ENCODE results near the gene ADIG.

The ADIG gene

GRCh38 chr20:38581013-38581412 lies at the start of gene ADIG:
Gene ADIG, plus strand, starts transcription at chr20:38581197. Its CDS starts 54 bp downstream, at chr20:38581251.
- DNase-seq (ENCODE audit: low spot score): no peak

GRCh38 chr20:38534756-38535155 lies 46.2 kb upstream of the ADIG start:
- no peak for DNase-seq (ENCODE audit: low spot score)

DNA sequence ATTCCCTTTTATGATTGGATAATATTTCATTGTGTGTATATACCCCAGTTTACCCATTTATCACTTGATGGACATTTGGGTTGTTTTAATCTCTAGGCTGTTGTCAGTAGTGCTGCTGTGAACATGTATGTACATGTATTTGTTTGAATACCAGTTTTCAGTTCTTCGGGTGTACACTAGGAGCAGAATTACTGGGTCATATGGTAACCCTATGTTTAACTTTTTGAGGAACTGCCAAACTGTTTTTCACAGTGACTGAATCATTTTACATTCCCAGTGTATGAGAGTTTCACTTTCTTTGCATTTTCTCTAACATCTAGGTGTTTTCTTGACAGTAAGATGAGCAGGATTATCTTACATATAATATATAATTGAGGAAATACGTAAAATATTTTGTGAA lies 44.7 kb upstream of the ADIG start:
- no peak for DNase-seq (ENCODE audit: low spot score)

- DNase-seq (ENCODE audit: low spot score): no peak
Observed at GRCh38 chr20:38537176-38537575, 43.8 kb upstream of the ADIG start.

DNA sequence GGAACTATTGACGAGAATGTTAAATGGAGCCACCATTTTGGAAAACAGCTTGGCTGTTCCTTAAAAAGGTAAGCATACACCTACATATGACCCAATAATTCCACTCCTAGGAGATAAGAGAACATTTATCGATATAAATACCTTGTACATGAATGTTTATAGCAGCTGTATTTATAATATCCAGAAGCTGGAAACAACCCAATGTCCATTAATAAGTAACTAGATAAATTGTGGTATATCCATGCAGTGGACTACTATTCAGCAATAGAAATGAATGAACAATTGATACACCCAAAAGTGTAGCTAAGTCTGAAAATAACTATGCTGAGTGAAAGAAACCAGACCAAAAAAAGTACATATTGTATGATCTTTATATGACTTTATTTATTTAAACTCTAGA lies 42.2 kb upstream of the ADIG start:
- DNase-seq (ENCODE audit: low spot score): no peak

DNA sequence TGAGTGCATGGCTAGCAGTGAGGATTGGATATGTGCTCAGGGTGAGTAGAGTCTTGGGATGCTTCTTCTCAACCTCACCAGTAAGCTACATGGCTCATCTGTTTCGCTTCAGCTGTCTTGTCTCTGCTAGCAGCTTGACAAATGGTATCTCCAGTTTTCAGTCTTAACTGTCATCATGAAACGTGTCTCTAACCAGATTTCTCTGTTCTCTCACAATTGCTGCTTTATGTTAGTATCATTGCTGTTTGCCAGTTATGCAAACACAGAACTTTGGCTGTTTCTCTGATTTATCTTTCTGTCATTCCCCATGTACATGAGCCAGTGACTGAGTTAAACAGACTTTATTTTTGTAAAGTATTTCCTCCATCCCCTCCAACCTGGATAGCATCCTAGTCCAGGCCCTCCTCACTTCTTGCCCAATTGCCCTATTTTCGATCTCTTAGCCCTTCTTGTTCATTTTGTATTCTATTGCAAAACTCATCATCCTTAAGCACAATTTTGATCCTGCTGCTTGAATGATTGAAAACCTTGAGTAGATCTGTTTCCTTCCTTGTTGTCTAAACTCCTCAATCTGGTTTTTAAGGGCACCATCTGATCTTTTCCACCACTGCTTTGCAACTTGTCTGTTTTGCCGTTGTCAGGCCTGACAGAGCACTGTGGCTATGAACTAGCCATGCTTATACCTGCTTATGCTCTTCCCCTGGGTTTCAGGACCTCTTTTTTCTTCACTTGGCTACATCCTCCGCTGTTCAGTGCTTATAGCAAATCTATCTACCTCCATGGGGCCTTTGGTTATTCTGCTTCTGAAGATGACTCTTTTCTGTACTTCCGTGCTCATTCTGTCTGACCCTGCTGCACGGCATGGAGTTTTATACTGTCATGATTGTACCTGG lies 37.7 kb upstream of the ADIG start:
- no peak for DNase-seq (ENCODE audit: low spot score)

GRCh38 chr20:38545771-38546170 lies 35.2 kb upstream of the ADIG start:
- no peak for DNase-seq (ENCODE audit: low spot score)

DNA sequence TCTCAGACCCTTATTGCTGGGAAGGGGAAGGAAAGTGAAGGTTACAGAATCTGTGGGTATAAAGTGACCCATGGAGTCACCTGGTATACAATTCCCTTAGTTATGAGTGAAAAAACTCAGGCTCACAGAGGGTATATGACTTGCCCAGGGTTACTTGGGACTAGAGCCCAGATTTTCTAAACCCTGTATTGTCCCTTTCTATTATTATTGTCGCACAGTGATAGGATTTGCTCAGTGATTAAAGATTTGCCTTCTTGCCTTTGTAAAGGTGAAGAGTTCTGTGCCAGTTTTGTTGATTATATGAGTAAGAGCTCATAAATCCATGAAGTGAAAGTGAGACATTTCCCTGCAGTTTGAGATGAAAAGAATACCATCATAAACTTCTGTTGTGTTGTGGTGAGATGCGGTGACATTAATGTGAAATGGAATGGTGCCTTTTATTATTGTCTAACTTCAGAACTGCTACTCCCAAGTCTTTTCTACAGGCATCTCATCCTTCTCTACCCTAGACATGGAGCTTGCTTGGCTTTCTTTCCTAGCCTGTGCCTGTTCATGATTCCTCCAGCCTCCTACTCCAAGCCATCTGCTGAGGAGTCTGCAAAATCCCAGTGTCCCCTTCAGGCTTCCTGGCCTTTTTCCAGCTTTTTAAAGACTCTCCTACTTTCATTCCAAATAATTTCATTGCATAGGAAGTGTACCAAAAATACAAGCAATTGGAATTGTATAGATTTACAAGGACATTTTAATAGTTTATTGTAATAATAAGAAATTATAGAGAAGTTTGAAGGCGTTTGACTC lies 33.5 kb upstream of the ADIG start:
- no peak for DNase-seq (ENCODE audit: low spot score)

- no peak for DNase-seq (ENCODE audit: low spot score)
Observed at GRCh38 chr20:38548356-38549083, 32.5 kb upstream of the ADIG start.

- no peak for DNase-seq (ENCODE audit: low spot score)
Observed at GRCh38 chr20:38550274-38550673, 30.7 kb upstream of the ADIG start.

DNA sequence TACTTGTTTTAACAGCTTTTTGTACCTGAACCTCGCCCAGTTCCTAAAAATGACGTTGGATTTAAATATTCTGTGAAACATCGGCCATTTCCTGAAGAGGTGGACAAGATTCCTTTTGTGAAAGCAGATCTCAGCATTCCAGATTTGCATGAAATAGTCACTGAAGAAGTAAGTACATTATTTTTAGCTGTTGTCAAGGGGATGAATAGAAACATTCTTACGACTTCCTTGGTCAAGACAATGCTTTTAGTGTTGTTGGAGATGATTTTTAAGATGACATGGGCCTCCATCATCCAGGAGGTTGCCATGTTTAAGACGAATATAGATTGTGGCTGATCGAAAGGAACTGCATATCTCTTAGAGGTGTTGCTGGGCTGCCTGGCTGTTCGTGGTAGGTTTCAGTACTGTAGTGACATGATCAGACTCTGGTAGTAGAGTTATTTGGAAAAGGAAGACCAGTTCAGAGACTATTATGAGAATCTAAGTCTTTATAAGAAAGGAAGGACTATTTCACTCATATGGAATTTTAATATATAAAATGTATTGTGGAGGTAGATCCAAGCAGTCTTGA lies 29.9 kb upstream of the ADIG start:
- DNase-seq (ENCODE audit: low spot score): no peak

GRCh38 chr20:38554986-38555385 lies 26.0 kb upstream of the ADIG start:
- no peak for DNase-seq (ENCODE audit: low spot score)

GRCh38 chr20:38555395-38555794 lies 25.6 kb upstream of the ADIG start:
- no peak for DNase-seq (ENCODE audit: low spot score)

GRCh38 chr20:38557174-38557573 lies 23.8 kb upstream of the ADIG start:
- no peak for DNase-seq (ENCODE audit: low spot score)

GRCh38 chr20:38558596-38559360 lies 22.2 kb upstream of the ADIG start:
- no peak for DNase-seq (ENCODE audit: low spot score)

DNA sequence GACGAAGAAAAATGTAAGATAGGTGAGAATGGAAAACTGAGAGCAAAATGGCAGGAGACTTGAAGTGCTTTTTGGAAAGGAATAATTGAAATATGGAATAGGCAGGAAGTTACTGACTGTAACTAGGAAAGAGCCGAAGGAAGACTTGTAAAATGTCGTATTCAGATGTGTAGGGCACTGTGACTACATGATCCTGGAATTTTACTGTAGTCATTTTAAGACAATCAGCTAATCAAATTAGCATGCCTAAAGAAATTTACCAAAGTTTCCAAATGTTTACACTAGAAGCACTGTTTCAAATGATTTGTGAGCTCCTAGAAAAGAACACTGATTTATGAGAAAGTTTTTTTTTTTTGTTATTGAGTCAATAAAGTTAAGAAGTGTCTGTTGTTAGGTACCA lies 21.2 kb upstream of the ADIG start:
- no peak for DNase-seq (ENCODE audit: low spot score)

- no peak for DNase-seq (ENCODE audit: low spot score)
Observed at GRCh38 chr20:38563802-38564431, 17.1 kb upstream of the ADIG start.

DNA sequence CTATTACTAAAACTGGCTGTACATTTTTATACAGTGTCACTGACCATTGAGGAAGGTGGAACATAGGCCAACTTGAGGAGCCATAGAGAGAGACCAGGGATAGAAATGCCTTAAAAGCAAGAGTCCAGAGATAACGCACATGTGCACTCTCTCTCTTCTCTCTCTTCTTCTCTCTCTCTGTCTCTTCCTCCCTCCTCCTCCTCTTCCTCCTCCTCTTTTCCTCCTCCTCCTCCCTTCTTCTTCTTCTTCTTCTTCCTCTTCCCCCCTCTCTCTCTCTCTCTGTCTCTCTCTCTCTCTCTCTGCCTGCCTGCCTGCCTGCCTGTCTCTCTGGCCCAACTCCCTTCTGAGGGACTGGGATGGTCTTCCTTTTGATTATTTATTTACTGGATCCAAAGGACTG lies 16.3 kb upstream of the ADIG start:
- no peak for DNase-seq (ENCODE audit: low spot score)

DNA sequence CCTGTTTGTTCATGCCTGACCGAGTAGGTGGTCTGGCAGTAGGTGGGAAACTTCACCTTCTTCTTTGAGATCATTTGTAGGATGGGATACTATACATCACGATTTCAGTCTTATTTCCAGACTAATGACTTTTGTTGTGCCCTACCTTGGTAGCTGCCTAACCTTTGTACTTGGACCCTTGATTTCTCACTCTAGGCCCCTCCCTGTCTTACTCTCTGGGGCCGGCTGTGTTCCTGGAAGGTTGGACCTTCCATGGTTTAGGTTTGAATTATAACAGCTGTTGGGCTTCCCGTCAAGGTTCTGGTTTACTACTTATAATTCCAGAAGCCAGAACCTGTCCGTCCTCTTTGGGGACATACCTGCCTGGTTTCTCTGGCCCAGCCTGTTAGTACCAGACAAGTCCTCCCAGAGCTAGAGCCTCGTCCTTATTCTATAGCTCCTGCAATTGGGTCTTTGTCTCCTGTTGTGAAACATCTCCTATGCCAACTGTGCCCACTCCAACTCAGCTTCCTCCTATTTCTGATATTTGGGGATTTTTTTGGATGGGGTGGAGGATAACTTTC lies 14.9 kb upstream of the ADIG start:
- no peak for DNase-seq (ENCODE audit: low spot score)

DNA sequence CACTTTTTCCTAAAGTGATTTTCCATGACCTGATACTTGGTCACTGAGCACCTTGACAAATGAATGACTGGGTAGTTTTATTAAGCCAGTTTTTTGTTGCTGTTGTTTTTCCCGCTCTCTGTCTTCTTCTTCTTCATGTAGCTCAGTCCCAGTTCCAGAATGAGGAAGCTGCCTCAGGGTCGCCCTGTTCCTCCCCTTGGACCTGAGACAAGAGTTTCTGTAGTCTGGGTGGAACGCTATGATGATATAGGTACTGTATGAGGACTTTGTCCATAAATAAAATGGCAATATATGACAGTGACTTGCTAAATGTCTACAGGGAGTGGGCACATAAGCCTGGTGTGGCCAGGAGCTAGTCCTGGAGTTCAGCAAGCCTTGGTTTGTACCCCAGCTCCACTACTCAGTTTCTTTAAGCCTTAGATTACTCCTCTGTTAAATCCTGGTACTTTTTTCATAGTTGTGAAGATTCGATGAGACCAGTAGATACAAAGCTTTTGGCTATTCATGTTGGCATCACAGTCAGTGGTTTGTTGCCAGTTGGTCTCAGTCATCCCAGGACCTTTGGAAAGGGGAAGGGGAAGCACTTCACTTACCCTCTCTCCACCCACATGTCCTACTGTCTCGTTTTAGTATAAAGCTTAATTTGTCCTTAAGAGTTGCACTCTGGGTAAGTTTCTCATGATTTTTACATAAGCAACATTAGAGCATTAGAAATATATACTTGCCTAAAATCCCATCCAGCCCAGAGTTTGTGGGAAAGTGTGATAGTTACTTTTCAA lies 11.1 kb upstream of the ADIG start:
- no peak for DNase-seq (ENCODE audit: low spot score)

All from CD4-positive, alpha-beta T cell treated with Interleukin-15 for 4 hours (primary cell).